Diencephalon (tissue), 1 donor: ENCODE measurements around the gene ESRRB. TPM values are rescaled to one million over a fixed set of nuclear protein-coding genes. Genes with fewer than 3 reads are reported as not detected.

Experiments used
- total RNA-seq: library from RNA; depleted of rRNA; stranded (reverse); fragments of >200 nt; gene quantifications from one replicate; pipeline ENCODE4 v1.2.3, GENCODE V29; 2014

ESRRB gene
- total RNA-seq, result 0.92 TPM

GRCh38 chr14:76375947-76376404, at the start of gene ESRRB:
Gene ESRRB, plus strand, starts transcription at chr14:76376137. Its CDS starts 265 bp downstream, at chr14:76376402.

Other genes starting within 250 kb of the ESRRB start
- gene GPATCH2L, start 224.2 kb upstream of the ESRRB start, total RNA-seq, result 86.5 TPM